ENCODE measurements around the gene PACS1.
"Not testable (repeated sequence)": the region's sequence is repeated elsewhere in the genome, so short reads cannot be mapped to it uniquely, and the experiment has no call there.

Gene PACS1

GRCh38 chr11:66263231-66263630, 193.2 kb downstream of the PACS1 start:
- DNase-seq = no peak

DNA sequence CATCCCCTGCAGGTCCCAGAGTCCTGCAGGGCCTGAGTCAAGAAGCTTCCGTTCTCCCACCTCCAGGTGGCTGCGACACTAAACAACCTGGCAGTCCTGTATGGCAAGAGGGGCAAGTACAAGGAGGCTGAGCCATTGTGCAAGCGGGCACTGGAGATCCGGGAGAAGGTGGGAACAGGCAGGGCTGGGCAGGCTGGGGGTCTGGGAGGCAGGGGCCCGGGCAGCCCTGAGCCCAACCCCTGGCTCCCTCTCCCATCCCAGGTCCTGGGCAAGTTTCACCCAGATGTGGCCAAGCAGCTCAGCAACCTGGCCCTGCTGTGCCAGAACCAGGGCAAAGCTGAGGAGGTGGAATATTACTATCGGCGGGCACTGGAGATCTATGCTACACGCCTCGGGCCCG, 193.7 kb downstream of the PACS1 start:
- no peak for DNase-seq

DNA sequence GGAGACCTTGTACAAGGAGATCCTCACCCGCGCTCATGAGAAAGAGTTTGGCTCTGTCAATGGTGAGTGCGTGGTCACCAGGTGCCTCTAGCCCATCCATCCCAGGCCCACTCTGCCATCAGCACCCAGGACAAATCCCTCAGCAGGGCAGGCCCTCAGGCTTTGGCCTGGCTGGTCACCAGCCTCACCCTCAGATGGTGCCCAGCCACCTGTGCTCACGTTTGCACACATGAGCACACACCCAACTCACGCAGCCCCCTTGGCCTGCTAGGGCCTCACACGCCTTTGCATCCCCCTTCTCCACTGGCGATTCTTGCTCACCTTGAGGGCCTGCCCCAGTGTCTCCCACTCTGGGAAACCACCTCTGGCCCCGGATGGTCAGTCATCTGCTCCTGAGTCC, 194.3 kb downstream of the PACS1 start:
- DNase-seq = no peak

DNA sequence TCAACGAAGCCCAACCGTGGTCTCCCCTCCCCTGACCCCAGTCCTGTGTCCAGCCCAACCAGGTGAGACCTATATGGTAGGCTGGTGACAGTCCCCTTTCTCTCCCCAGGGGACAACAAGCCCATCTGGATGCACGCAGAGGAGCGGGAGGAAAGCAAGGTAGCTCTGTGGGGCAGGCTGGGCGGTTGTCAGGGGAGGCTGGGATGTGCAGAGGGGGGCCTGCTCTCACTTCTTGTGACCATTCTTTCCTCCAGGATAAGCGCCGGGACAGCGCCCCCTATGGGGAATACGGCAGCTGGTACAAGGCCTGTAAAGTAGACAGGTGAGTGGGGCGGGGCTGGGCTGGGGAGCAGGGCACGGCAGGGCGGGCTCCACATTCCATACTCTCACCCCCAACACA, 194.8 kb downstream of the PACS1 start:
- DNase-seq = peak; percentile 31

- no peak for DNase-seq
Measured at GRCh38 chr11:66265531-66266377, 195.7 kb downstream of the PACS1 start.

DNA sequence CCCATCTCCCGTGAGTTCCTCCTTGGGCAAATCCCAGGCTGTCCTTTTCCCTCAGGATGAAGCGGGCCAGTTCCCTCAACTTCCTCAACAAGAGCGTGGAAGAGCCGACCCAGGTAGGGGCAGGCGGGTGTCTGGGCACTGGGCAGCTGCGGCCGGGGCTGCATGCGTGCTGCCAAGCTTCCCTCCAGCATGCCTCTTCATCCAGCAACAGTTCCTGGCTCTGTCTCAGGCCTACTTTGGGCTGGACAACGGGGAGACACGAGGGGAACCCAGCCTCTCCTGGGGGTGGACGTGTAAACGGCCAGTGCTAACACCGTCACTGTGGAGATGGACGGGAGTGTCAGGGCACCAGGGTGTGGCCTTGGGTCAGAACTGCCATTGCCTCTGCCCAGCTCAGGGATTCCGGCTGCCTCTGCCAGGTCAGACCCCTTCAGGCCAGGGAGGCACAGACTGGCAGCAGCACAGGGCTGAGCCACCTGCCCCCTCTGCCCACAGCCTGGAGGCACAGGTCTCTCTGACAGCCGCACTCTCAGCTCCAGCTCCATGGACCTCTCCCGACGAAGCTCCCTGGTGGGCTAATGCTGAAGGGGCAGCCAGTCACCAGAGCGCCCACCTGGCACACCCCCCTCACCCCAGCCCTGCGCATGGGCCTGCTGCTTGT, 196.4 kb downstream of the PACS1 start:
- DNase-seq = no peak

- no peak for DNase-seq
Measured at GRCh38 chr11:66267039-66267378, 196.9 kb downstream of the PACS1 start.

GRCh38 chr11:66267379-66268243, 197.5 kb downstream of the PACS1 start:
- DNase-seq = peak; percentile 85

DNA sequence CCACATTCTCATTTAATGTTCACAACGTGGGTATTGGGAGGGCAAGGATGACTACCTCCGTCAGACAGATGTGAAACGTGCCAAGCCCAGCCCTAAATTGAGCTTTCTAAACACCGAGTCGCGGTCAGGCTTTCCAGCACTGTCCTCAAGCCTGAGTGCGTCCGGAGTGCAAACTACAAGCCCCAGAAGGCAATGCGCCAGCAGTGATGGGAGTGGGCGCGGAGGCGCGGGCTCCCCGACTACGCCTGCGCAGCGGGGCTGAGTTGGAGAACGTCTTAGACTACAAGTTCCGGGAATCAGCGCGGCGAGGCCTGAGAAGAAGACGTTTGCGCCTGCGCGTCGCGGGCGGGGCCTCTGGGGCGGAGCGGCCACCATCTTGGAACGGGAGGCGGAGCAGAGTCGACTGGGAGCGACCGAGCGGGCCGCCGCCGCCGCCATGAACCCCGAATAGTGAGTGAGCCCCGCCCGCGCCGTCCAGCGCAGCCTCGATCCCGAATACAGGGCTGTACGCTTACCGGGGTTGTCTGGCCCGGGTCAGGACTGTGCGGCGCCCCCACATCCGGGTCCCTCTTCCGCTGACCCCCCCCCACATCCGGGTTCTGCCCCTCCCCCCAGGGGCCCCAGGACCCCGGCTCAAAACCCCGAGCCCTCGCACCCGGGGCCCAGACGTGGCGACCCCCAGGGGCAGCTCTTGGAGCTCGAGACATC, 198.3 kb downstream of the PACS1 start, which contains the start of gene RAB1B:
Gene RAB1B (plus strand): TSS at position 396 of the 708 bp plus-strand sequence. CDS start 41 bp downstream, at position 437.
- DNase-seq = peak; percentile 100

- no peak for DNase-seq
Measured at GRCh38 chr11:66268952-66269905, 199.2 kb downstream of the PACS1 start.

GRCh38 chr11:66271816-66272215, 201.7 kb downstream of the PACS1 start:
- no peak for DNase-seq

- no peak for DNase-seq
Measured at GRCh38 chr11:66272596-66272995, 202.5 kb downstream of the PACS1 start.

DNA sequence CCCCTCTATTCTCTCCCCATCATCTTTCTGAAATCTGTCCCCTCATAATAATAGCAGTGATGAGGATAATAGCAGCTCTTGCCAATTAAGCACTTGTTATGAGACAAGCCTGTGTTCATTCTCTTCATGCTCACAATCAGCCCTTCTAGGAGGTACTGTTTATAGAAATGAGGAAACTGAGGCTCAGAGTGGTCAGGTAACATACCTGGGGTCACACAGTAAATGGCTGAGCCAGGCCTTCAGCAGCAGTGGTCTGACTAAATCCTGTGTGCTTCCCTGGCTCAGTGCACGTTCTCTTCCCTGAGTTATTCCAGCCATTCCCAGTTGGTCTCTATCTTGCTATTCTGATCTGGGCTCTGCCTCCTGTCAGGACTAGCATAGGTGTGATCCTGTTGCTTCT, 204.1 kb downstream of the PACS1 start:
- DNase-seq = no peak

DNA sequence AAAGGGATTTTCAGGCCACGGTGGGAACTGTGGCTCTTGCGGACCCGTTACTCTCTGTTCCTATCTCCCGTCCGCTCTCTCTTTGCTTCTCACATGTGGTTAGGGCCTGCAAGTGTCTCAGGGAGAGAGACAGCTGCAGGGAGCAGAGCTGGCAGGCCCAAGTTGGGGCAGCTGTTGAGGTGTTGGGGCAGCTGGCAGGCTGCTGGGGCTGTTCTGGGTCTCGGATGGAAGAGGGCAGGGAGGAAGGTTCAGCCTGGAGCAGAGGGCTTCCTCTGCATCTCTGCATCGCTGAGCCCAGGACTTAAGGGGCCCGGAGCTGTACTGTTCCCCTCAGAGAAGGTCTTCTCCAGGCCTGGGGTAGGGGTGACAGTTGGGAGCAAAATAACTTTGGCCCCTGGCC, 205.3 kb downstream of the PACS1 start:
- no peak for DNase-seq

- DNase-seq = no peak
Measured at GRCh38 chr11:66275984-66276612, 206.0 kb downstream of the PACS1 start.

- DNase-seq = not testable (repeated sequence)
Measured at GRCh38 chr11:66276619-66277018, 206.5 kb downstream of the PACS1 start.

DNA sequence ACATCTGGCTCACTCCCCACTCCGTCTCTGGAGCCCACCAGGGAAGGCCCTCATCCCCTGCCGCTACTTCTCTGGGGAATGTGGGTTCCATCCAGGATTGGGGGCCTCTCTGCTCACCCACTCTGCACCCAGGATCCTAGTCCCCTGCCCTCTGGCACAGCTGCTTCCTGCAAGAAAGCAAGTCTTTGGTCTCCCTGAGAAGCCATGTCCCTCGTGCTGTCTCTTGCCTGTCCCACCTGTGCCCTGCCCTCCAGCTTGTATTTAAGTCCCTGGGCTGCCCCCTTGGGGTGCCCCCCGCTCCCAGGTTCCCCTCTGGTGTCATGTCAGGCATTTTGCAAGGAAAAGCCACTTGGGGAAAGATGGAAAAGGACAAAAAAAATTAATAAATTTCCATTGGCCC, 207.0 kb downstream of the PACS1 start:
- DNase-seq = not testable (repeated sequence)

GRCh38 chr11:66277471-66278362, 207.6 kb downstream of the PACS1 start, which contains the start of gene CNIH2:
TSS of gene CNIH2 (plus strand) at chr11:66278175. CDS start at chr11:66278457, 282 bp downstream.
- DNase-seq = peak; percentile 28

DNA sequence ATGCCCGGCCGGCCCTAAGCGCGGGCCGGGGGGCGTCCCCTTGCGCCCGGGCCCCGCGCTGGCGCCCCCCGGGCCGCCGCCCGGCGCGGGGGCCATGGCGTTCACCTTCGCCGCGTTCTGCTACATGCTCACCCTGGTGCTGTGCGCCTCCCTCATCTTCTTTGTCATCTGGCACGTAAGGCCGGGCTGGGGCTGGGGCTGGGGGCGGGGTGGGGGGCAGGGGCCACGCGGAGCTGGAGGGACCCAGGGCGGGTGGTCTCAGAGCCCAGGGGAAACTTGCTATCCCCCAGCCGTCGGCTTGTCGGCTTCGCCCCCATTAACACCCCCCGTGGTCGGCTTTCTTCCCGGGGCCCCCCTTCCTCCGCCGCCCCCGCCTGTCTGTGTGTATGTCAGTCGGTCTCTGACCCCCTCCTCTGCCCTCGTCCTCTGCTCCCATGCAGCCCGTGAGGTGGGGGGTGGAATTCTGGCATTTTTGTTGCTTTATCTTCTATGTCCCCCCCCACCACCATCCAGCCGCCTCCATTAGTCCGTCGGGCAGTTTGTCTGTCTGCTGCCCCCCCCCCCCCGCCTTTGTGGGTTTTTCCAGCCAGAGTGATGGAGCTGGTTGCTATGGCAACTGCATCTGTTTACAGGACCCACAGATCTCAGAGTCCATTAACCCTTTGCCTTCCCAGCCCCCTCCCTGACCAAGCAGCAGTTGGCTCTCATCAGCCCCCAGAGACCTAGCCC, 208.5 kb downstream of the PACS1 start:
- DNase-seq = peak; percentile 21

Data from effector CD8-positive, alpha-beta T cell (primary cell).